Neural cell (in vitro differentiated cells): ENCODE data around the gene SERPINA9. TPM values are rescaled to one million over a fixed set of nuclear protein-coding genes. Genes with fewer than 3 reads are reported as not detected.

Source experiments
- H2AFZ ChIP-seq: fragments of 200-600, 300-800 bp; sonication (generic), shearing (Covaris generic); 2 replicates; pipeline ENCODE4 v1.6.0; 2014; ENCODE audit warnings: low read depth, mild to moderate bottlenecking, antibody characterized with exemption, low read length, moderate library complexity
- H3F3A ChIP-seq: fragments of 200-600 bp; shearing (Covaris generic); 2 replicates; pipeline ENCODE4 v1.6.1; 2016; ENCODE audit warnings: mild to moderate bottlenecking, moderate library complexity, mixed read lengths, antibody characterized with exemption, low read length; ENCODE audit not compliant: insufficient read depth, poor library complexity, severe bottlenecking
- H3K27ac ChIP-seq: fragments of 200-600, 300-800 bp; sonication (generic), shearing (Covaris generic); 2 replicates; pipeline ENCODE4 v1.5.1; 2014; ENCODE audit warnings: mild to moderate bottlenecking, low read length, moderate library complexity
- H3K27me3 ChIP-seq: fragments of 300-800, 200-600 bp; sonication (generic), shearing (Covaris generic); 2 replicates; pipeline ENCODE4 v1.6.0; 2014; ENCODE audit warnings: mild to moderate bottlenecking, low read depth, low read length, moderate library complexity; ENCODE audit not compliant: insufficient read depth
- H3K36me3 ChIP-seq: fragments of 300-800, 200-600 bp; sonication (generic), shearing (Covaris generic); 2 replicates; pipeline ENCODE4 v1.5.1; 2014; ENCODE audit warnings: mild to moderate bottlenecking, antibody characterized with exemption, low read length, moderate library complexity; ENCODE audit not compliant: insufficient read depth
- H3K4me2 ChIP-seq: fragments of 300-800, 200-600 bp; sonication (generic), shearing (Covaris generic); 2 replicates; pipeline ENCODE4 v1.6.0; 2014; ENCODE audit warnings: mild to moderate bottlenecking, low read length
- H3K4me3 ChIP-seq: fragments of 300-800, 200-600 bp; sonication (generic), shearing (Covaris generic); 2 replicates; pipeline ENCODE4 v1.5.1; 2014; ENCODE audit warnings: mild to moderate bottlenecking, low read length, moderate library complexity
- H3K79me2 ChIP-seq: fragments of 200-600 bp; shearing (Covaris generic); replicated peaks from 2 replicates; pipeline ENCODE4 v1.6.0; 2014; ENCODE audit warnings: mild to moderate bottlenecking, low read length, moderate library complexity; ENCODE audit not compliant: insufficient read depth
- H3K9ac ChIP-seq: fragments of 300-800, 200-600 bp; sonication (generic), shearing (Covaris generic); 2 replicates; pipeline ENCODE4 v1.6.1; 2016; ENCODE audit warnings: mild to moderate bottlenecking, low read length, mixed read lengths
- H3K9me2 ChIP-seq: fragments of 200-600 bp; shearing (Covaris generic); 2 replicates; pipeline ENCODE4 v1.6.1; 2016; ENCODE audit warnings: mild to moderate bottlenecking, low read length, mixed read lengths; ENCODE audit not compliant: insufficient read depth
- H3K9me3 ChIP-seq: fragments of 200-600, 300-800 bp; sonication (generic), shearing (Covaris generic); 2 replicates; pipeline ENCODE4 v1.6.1; 2016; ENCODE audit warnings: mild to moderate bottlenecking, mixed run types, low read length, moderate library complexity, mixed read lengths
- H4K20me1 ChIP-seq: fragments of 200-600 bp; shearing (Covaris generic); 2 replicates; pipeline ENCODE4 v1.6.1; 2016; ENCODE audit warnings: mild to moderate bottlenecking, mixed run types; ENCODE audit not compliant: insufficient read depth
- EP300 ChIP-seq: fragments of 450-650 bp; conservative IDR thresholded peaks from 2 replicates; pipeline ENCODE4 v1.6.1; 2014; ENCODE audit warnings: antibody characterized with exemption, mild to moderate bottlenecking, moderate library complexity; ENCODE audit not compliant: poor library complexity, severe bottlenecking
- EZH2 ChIP-seq: fragments of 200-600, 300-800 bp; shearing (Covaris generic), sonication (generic); IDR thresholded peaks from 2 replicates; pipeline ENCODE4 v1.6.1; 2014; ENCODE audit warnings: antibody characterized with exemption, low read length, borderline replicate concordance, mild to moderate bottlenecking; ENCODE audit not compliant: insufficient read depth, poor library complexity, severe bottlenecking
- MXI1 ChIP-seq: fragments of 450-650 bp; conservative IDR thresholded peaks from 2 replicates; pipeline ENCODE4 v1.6.1; 2014; ENCODE audit warnings: antibody characterized with exemption, mild to moderate bottlenecking; ENCODE audit not compliant: poor library complexity, severe bottlenecking
- POLR2AphosphoS5 ChIP-seq: IDR thresholded peaks from 2 replicates; pipeline ENCODE4 v1.6.1; 2012
- RAD21 ChIP-seq: fragments of 450-650 bp; conservative IDR thresholded peaks from 2 replicates; pipeline ENCODE4 v1.6.1; 2014; ENCODE audit warnings: antibody characterized with exemption, mild to moderate bottlenecking, moderate library complexity
- SMC3 ChIP-seq: fragments of 450-650 bp; conservative IDR thresholded peaks from 2 replicates; pipeline ENCODE4 v1.6.1; 2014; ENCODE audit warnings: antibody characterized with exemption, mild to moderate bottlenecking, moderate library complexity; ENCODE audit not compliant: poor library complexity
- TAF1 ChIP-seq: IDR thresholded peaks from 2 replicates; pipeline ENCODE4 v1.6.1; 2012; ENCODE audit warnings: low read depth
- polyA plus RNA-seq: library from polyadenylated mRNA; depleted of rRNA; stranded (reverse); fragments of >200 nt; gene quantifications from 2 replicates; pipeline ENCODE4 v1.2.3, GENCODE V29; 2014
- TF ChIP-seq, protein P1 (sequence below): IDR thresholded peaks from 2 replicates; pipeline ENCODE4 v1.6.1; 2012; ENCODE audit warnings: borderline replicate concordance
- TF ChIP-seq, protein P2 (sequence below): fragments of 450-650 bp; IDR thresholded peaks from 2 replicates; pipeline ENCODE4 v1.5.1; 2014; ENCODE audit warnings: antibody characterized with exemption, mild to moderate bottlenecking, moderate library complexity; ENCODE audit not compliant: poor library complexity, severe bottlenecking

Gene SERPINA9
- polyA plus RNA-seq, 1 donor from 2014 or later: not detected

DNA sequence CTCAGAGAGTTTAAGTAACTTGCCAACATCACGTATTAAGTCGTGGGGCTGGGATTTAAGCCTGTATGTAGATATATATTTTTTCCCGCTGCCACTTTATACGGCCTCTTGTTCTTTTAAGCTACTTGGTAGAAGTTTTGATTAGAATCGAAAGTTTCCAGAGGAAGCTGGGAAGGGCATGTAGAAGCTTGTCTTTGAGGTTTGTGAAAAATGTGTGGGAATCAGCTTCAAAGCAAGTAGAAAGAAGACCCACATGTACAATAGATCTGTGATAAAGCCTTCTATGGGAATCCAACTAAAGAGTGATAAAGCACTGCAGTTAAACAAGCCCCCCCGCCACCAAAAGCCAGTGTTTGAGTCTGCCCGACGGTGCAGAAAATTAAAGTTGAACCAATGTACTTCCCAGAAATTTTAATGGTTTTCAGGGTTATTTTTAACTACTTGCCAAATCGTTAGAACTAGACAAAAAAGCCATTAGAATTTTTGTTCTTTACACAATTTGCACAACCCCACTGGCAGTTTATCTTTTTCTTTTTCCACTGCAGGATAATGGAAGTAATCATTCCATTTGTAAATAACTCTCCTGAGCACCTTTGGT is 48.9 kb downstream of the SERPINA9 start:
- Histone ChIP-seq H4K20me1 (no peaks in the 10 kb centered on the region), H2AFZ (no peak overlapping the region), H3K9me3 (no peaks in the 10 kb centered on the region), H3K9ac (no peak overlapping the region), H3K27me3 (no peaks in the 10 kb centered on the region), H3K27ac (no peak overlapping the region), H3K79me2 (no peaks in the 10 kb centered on the region), H3K36me3 (no peaks in the 10 kb centered on the region), H3K9me2 (no peaks in the 10 kb centered on the region), H3K4me2 (no peak overlapping the region), H3K4me3 (no peak overlapping the region), H3F3A (no peaks in the 10 kb centered on the region)
- TF ChIP-seq TAF1 (no peak), POLR2AphosphoS5 (no peak), SMC3 (no peak), MXI1 (no peak), EP300 (no peak), EZH2 (no peak), RAD21 (no peak)
- TF ChIP-seq, protein P1, sequence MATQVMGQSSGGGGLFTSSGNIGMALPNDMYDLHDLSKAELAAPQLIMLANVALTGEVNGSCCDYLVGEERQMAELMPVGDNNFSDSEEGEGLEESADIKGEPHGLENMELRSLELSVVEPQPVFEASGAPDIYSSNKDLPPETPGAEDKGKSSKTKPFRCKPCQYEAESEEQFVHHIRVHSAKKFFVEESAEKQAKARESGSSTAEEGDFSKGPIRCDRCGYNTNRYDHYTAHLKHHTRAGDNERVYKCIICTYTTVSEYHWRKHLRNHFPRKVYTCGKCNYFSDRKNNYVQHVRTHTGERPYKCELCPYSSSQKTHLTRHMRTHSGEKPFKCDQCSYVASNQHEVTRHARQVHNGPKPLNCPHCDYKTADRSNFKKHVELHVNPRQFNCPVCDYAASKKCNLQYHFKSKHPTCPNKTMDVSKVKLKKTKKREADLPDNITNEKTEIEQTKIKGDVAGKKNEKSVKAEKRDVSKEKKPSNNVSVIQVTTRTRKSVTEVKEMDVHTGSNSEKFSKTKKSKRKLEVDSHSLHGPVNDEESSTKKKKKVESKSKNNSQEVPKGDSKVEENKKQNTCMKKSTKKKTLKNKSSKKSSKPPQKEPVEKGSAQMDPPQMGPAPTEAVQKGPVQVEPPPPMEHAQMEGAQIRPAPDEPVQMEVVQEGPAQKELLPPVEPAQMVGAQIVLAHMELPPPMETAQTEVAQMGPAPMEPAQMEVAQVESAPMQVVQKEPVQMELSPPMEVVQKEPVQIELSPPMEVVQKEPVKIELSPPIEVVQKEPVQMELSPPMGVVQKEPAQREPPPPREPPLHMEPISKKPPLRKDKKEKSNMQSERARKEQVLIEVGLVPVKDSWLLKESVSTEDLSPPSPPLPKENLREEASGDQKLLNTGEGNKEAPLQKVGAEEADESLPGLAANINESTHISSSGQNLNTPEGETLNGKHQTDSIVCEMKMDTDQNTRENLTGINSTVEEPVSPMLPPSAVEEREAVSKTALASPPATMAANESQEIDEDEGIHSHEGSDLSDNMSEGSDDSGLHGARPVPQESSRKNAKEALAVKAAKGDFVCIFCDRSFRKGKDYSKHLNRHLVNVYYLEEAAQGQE: no peak
- TF ChIP-seq, protein P2, sequence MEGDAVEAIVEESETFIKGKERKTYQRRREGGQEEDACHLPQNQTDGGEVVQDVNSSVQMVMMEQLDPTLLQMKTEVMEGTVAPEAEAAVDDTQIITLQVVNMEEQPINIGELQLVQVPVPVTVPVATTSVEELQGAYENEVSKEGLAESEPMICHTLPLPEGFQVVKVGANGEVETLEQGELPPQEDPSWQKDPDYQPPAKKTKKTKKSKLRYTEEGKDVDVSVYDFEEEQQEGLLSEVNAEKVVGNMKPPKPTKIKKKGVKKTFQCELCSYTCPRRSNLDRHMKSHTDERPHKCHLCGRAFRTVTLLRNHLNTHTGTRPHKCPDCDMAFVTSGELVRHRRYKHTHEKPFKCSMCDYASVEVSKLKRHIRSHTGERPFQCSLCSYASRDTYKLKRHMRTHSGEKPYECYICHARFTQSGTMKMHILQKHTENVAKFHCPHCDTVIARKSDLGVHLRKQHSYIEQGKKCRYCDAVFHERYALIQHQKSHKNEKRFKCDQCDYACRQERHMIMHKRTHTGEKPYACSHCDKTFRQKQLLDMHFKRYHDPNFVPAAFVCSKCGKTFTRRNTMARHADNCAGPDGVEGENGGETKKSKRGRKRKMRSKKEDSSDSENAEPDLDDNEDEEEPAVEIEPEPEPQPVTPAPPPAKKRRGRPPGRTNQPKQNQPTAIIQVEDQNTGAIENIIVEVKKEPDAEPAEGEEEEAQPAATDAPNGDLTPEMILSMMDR: no peak

DNA sequence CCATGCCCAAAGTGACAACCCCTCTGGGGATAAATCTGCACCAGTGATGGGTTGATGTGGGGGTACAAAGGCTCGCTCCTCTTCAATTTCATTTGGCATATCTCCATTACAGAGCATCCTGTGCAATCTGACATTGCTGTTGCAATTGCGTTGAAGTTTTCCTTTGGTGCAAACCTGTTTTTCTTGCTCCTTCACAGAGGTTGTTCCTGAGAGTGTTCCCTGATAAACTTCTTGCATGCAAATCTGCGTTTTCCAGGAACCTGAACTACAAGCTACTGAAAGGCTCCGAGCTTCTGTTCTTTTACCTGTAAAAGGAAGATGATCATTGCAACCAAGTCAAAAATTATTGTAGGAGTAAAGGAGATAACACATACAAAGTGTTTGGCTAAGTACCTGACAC is 49.5 kb downstream of the SERPINA9 start:
- TF ChIP-seq EZH2 (no peak), EP300 (no peak), TAF1 (no peak), SMC3 (no peak), POLR2AphosphoS5 (no peak), RAD21 (no peak), MXI1 (no peak)
- TF ChIP-seq, protein P2: no peak
- TF ChIP-seq, protein P1: no peak
- no peaks in the 10 kb centered on the region for H3F3A ChIP-seq
- no peak overlapping the region for H3K4me2 ChIP-seq
- H3K27me3 ChIP-seq: no peaks in the 10 kb centered on the region
- H3K9me3 ChIP-seq: no peaks in the 10 kb centered on the region
- H3K4me3 ChIP-seq: no peak overlapping the region
- no peaks in the 10 kb centered on the region for H3K9me2 ChIP-seq
- H3K79me2 ChIP-seq: no peaks in the 10 kb centered on the region
- no peak overlapping the region for H3K9ac ChIP-seq
- H3K27ac ChIP-seq: no peak overlapping the region
- no peaks in the 10 kb centered on the region for H4K20me1 ChIP-seq
- no peaks in the 10 kb centered on the region for H3K36me3 ChIP-seq
- no peak overlapping the region for H2AFZ ChIP-seq
